Kidney (tissue), 14 donors: ENCODE results near the gene GTF3C1. TPM values are rescaled to one million over a fixed set of nuclear protein-coding genes. Genes with fewer than 3 reads are reported as not detected.

Source experiments
- DNase-seq, 5 donors: peaks; one replicate each; pipeline ENCODE4 v3.0.0-alpha.2; 2013 to 2020
- FAIRE-seq: peaks from 2 replicates; lab custom pipeline; 2012; peaks lifted over from hg19 to GRCh38; lab: Jason Lieb, UNC
- H3K27ac ChIP-seq, 2 donors: one replicate each; pipeline ENCODE4 v1.7.0; 2013; ENCODE audit warnings: low read depth in 2 of 2, low read length in 2 of 2, inconsistent platforms in 1 of 2
- H3K27me3 ChIP-seq: one replicate; pipeline ENCODE4 v1.7.1; 2013; ENCODE audit warnings: low read length, inconsistent platforms; ENCODE audit not compliant: control insufficient read depth, insufficient read depth
- H3K36me3 ChIP-seq, 3 donors: one replicate each; pipeline versions ENCODE4 v1.7.0 to v1.7.1; 2013; ENCODE audit warnings: low read length in 3 of 3, control low read depth in 1 of 3, inconsistent platforms in 1 of 3; ENCODE audit not compliant: insufficient read depth in 3 of 3, control insufficient read depth in 2 of 3
- H3K4me1 ChIP-seq, 3 donors: one replicate each; pipeline versions ENCODE4 v1.7.0 to v1.7.1; 2013; ENCODE audit warnings: low read length in 3 of 3, inconsistent platforms in 1 of 3, low read depth in 1 of 3; ENCODE audit not compliant: control insufficient read depth in 2 of 3, insufficient read depth in 2 of 3
- H3K4me3 ChIP-seq, 3 donors: one replicate each; pipeline versions ENCODE4 v1.7.0 to v1.8.1; 2013; ENCODE audit warnings: low read length in 3 of 3, control low read depth in 1 of 3, inconsistent platforms in 1 of 3
- H3K9ac ChIP-seq, 3 donors: one replicate each; pipeline versions ENCODE4 v1.7.0 to v1.7.1; 2013; ENCODE audit warnings: low read length in 3 of 3, control low read depth in 1 of 3, inconsistent platforms in 1 of 3
- H3K9me3 ChIP-seq, 3 donors: one replicate each; pipeline versions ENCODE4 v1.7.0 to v1.7.1; 2013; ENCODE audit warnings: low read length in 3 of 3, control low read depth in 1 of 3, inconsistent platforms in 1 of 3; ENCODE audit not compliant: control insufficient read depth in 2 of 3, insufficient read depth in 1 of 3
- CTCF ChIP-seq: IDR thresholded peaks from 3 replicates; pipeline ENCODE4 v1.5.1; 2012; ENCODE audit warnings: mild to moderate bottlenecking, moderate library complexity, borderline replicate concordance; ENCODE audit not compliant: insufficient read depth; ENCODE audit errors: extremely low read depth
- intact Hi-C: fragments of 100-400 bp; cut with DNase I; formaldehyde crosslinking; loops from one replicate; pipeline ENCODE4 v1.11.1; 2022
- polyA plus RNA-seq: library from polyadenylated mRNA; stranded (reverse); fragments of 350-450 nt; fragmentation: Illumina TruSeq; extraction: RNeasy Lipid Tissue Mini Kit (QIAGEN cat#74804); gene quantifications from one replicate; pipeline ENCODE4 v1.2.3, GENCODE V29; 2014; ENCODE audit warnings: low read depth, low replicate concordance; ENCODE audit not compliant: insufficient read depth
- total RNA-seq: library from RNA; stranded (reverse); fragmentation: NEBNext Ultra II Directional; extraction: Animal tissue kit (Norgen Biotek cat#: 25700); gene quantifications from one replicate; pipeline ENCODE4 v1.2.1, GENCODE V29; 2021
- donor health status: control.
- donor health status: control.
- donor health status: control.
- donor health status: control.
- donor health status: control.
- donor health status: DM: yes; HTN: yes; CAD: no.
- donor health status: Normal renal cell carcinoma (clear cell type).

GTF3C1 gene
- total and polyA plus RNA-seq, 2 donors from 2014 or later: 59.0 to 81.7 TPM

- Histone ChIP-seq H3K4me1 (peaks cover 0 to 12% (median 0%) of the 10 kb centered on the region in 3 donors), H3K9me3 (no peaks in the 10 kb centered on the region), H3K27me3 (no peaks in the 10 kb centered on the region), H3K4me3 (no peak overlapping the region), H3K27ac (no peak overlapping the region), H3K36me3 (peaks cover 12 to 40% (median 35%) of the 10 kb centered on the region in 3 donors), H3K9ac (no peak overlapping the region)
- FAIRE-seq (no peak), DNase-seq (no peak)
- intact Hi-C loops: no loop called here
- TF ChIP-seq CTCF: no peak
Observed at GRCh38 chr16:27543801-27544200, 5.9 kb downstream of the GTF3C1 start.

- Histone ChIP-seq H3K4me3 (no peak overlapping the region), H3K9ac (no peak overlapping the region), H3K4me1 (no peaks in the 10 kb centered on the region), H3K27me3 (no peaks in the 10 kb centered on the region), H3K36me3 (peaks cover 15 to 59% (median 40%) of the 10 kb centered on the region in 3 donors), H3K9me3 (no peaks in the 10 kb centered on the region), H3K27ac (no peak overlapping the region)
- TF ChIP-seq CTCF: no peak
- DNase-seq (no peak), FAIRE-seq (no peak)
- intact Hi-C loops: no loop called here
Observed at GRCh38 chr16:27539636-27540035, 10.1 kb downstream of the GTF3C1 start.

- H3K27me3 ChIP-seq: no peaks in the 10 kb centered on the region
- H3K27ac ChIP-seq: no peak overlapping the region
- no peak overlapping the region for H3K4me3 ChIP-seq
- H3K4me1 ChIP-seq: no peaks in the 10 kb centered on the region
- no peaks in the 10 kb centered on the region for H3K9me3 ChIP-seq
- no peak for TF ChIP-seq CTCF
- FAIRE-seq: no peak
- intact Hi-C loops: no loop called here
- H3K36me3 ChIP-seq: peaks cover 15 to 56% (median 44%) of the 10 kb centered on the region in 3 donors
- no peak overlapping the region for H3K9ac ChIP-seq
- no peak for DNase-seq
Observed at GRCh38 chr16:27539120-27539519, 10.6 kb downstream of the GTF3C1 start.

GRCh38 chr16:27538528-27538927, 11.2 kb downstream of the GTF3C1 start:
- Histone ChIP-seq H3K9ac (no peak overlapping the region), H3K36me3 (peaks cover 10 to 56% (median 40%) of the 10 kb centered on the region in 3 donors), H3K4me3 (no peak overlapping the region), H3K9me3 (no peaks in the 10 kb centered on the region), H3K27ac (no peak overlapping the region), H3K27me3 (no peaks in the 10 kb centered on the region), H3K4me1 (no peaks in the 10 kb centered on the region)
- DNase-seq (peak in 1 of 5 donors; percentile 17), FAIRE-seq (no peak)
- no peak for TF ChIP-seq CTCF
- intact Hi-C loops: no loop called here
